Daoy (cell line): Measurements from ENCODE around the gene EPHA2. TPM values are rescaled to one million over a fixed set of nuclear protein-coding genes. Genes with fewer than 3 reads are reported as not detected.

ENCODE experiments used
- DNase-seq: peaks from one replicate; pipeline ENCODE4 v3.0.0-alpha.2; 2015; ENCODE audit warnings: low read depth
- total RNA-seq: library from RNA; depleted of rRNA; stranded (reverse); fragments of >200 nt; shearing (Covaris generic); gene quantifications from 2 replicates; pipeline ENCODE4 v1.2.3, GENCODE V29; 2014

EPHA2 gene
- total RNA-seq, 1 experiment from 2014 or later = 67.7 TPM

GRCh38 chr1:16092097-16092922 lies 63.6 kb downstream of the EPHA2 start:
- no peak for DNase-seq

GRCh38 chr1:16091296-16091695 lies 64.6 kb downstream of the EPHA2 start:
- DNase-seq = no peak

GRCh38 chr1:16090076-16090826 lies 65.6 kb downstream of the EPHA2 start:
- DNase-seq = no peak

- peak; percentile 76 for DNase-seq
Observed at GRCh38 chr1:16088996-16089395, 66.9 kb downstream of the EPHA2 start.

GRCh38 chr1:16088351-16088911 lies 67.4 kb downstream of the EPHA2 start:
- no peak for DNase-seq

- DNase-seq = no peak
Observed at GRCh38 chr1:16087733-16088132, 68.1 kb downstream of the EPHA2 start.

- no peak for DNase-seq
Observed at GRCh38 chr1:16085522-16085921, 70.3 kb downstream of the EPHA2 start.

- DNase-seq = no peak
Observed at GRCh38 chr1:16083486-16083885, 72.4 kb downstream of the EPHA2 start.

- DNase-seq = peak; percentile 77
Observed at GRCh38 chr1:16082283-16083038, 73.4 kb downstream of the EPHA2 start.

GRCh38 chr1:16081636-16082035 lies 74.2 kb downstream of the EPHA2 start:
- no peak for DNase-seq

GRCh38 chr1:16080422-16081150 lies 75.3 kb downstream of the EPHA2 start:
- DNase-seq = no peak

- DNase-seq = peak; percentile 86
Observed at GRCh38 chr1:16078925-16079656, 76.8 kb downstream of the EPHA2 start.

GRCh38 chr1:16077406-16078245 lies 78.2 kb downstream of the EPHA2 start:
- no peak for DNase-seq

GRCh38 chr1:16076865-16077238 lies 79.0 kb downstream of the EPHA2 start:
- peak; percentile 82 for DNase-seq

GRCh38 chr1:16076031-16076864 lies 79.6 kb downstream of the EPHA2 start:
- DNase-seq = peak; percentile 94

GRCh38 chr1:16075337-16076030 lies 80.4 kb downstream of the EPHA2 start:
- DNase-seq = peak; percentile 83
